ENCODE results near the gene CYYR1.

DNA sequence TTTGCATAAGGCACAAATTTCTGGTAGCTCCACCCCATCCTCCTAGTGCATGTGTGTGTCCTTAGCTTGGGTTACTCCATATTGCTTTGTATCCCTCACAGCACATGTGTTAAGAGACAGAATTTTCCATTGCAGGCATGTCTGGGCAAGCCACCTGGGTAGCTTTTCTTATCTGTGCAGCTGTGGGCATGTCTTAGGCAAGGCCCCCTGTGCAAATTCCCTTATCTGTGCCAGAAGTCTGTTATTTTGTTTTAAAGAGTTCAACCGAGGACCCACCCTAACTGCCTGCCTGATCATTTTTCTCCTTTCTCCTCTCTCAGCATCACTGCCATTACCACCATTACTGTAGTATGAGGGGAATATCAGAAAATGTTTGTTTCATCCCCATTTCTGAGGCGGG is 131.9 kb downstream of the CYYR1 start:
- TF ChIP-seq POLR2A (IDR thresholded peaks at IDR 0.05) = no peak
- no peak for TF ChIP-seq CTCF (IDR thresholded peaks at IDR 0.05)
- TF ChIP-seq EP300 (IDR thresholded peaks at IDR 0.05) = no peak
- TF ChIP-seq POLR2AphosphoS5 (IDR thresholded peaks at IDR 0.05) = no peak

All from suprapubic skin (tissue), 4 donors.